Gastroesophageal sphincter (tissue), 3 donors: ENCODE data around the gene ERBB4.

Source experiments
- CTCF ChIP-seq, 4 experiments: fragments of 200-600 bp in 2 of 4; fragments of 450-650 bp in 2 of 4; sonication (generic) in 1 of 4; IDR thresholded peaks; one replicate each; pipeline ENCODE4 v1.5.1; 2017 to 2019; ENCODE audit warnings: antibody characterized with exemption in 4 of 4, mild to moderate bottlenecking in 2 of 4, moderate library complexity in 2 of 4
- POLR2AphosphoS5 ChIP-seq: sonication (generic); formaldehyde crosslinking; IDR thresholded peaks from one replicate; pipeline ENCODE4 v1.6.1; 2017; ENCODE audit warnings: antibody characterized with exemption

GRCh38 chr2:211354481-211354880 lies 1184.1 kb downstream of the ERBB4 start:
- no peak for TF ChIP-seq CTCF (IDR thresholded peaks at IDR 0.05)
- TF ChIP-seq POLR2AphosphoS5: no peak
